BJ (cell line): ENCODE measurements around the gene APOBEC3C. TPM values are rescaled to one million over a fixed set of nuclear protein-coding genes. Genes with fewer than 3 reads are reported as not detected.
"Not testable (repeated sequence)": the region's sequence is repeated elsewhere in the genome, so short reads cannot be mapped to it uniquely, and the experiment has no call there.

Experiments used
- CTCF ChIA-PET: fragments of 350-600 bp; formaldehyde crosslinking; extraction: SDS; loops from one replicate; lab custom pipeline; 2021; ENCODE audit warnings: antibody characterized with exemption, inconsistent platforms; lab: Yijun Ruan, JAX
- POLR2A ChIA-PET: fragments of 300-600 bp; sonication (Branson Sonifier 250); formaldehyde crosslinking; extraction: SDS; loops from one replicate; lab custom pipeline; 2021; ENCODE audit warnings: antibody characterized with exemption; lab: Charles Lee
- DNase-seq: peaks from one replicate; pipeline ENCODE4 v3.0.0-alpha.2; 2011; ENCODE audit warnings: low read depth
- H3K27me3 ChIP-seq: 2 replicates; pipeline ENCODE4 v1.6.0; 2011; ENCODE audit warnings: low read length; ENCODE audit not compliant: control insufficient read depth, insufficient read depth
- H3K36me3 ChIP-seq: 2 replicates; pipeline ENCODE4 v1.5.1; 2011; ENCODE audit warnings: low read length; ENCODE audit not compliant: control insufficient read depth, insufficient read depth
- H3K4me3 ChIP-seq: 2 replicates; pipeline ENCODE4 v1.5.1; 2011; ENCODE audit warnings: low read depth, mild to moderate bottlenecking, control low read depth, low read length
- CTCF ChIP-seq: IDR thresholded peaks from 2 replicates; pipeline ENCODE4 v1.5.1; 2011; ENCODE audit warnings: low read depth, mild to moderate bottlenecking, control low read depth, inconsistent platforms, low read length, moderate library complexity; ENCODE audit not compliant: insufficient read depth
- polyA plus RNA-seq: library from polyadenylated mRNA; depleted of rRNA; stranded (reverse); fragments of >200 nt; gene quantifications from 2 replicates; pipeline ENCODE4 v1.2.3, GENCODE V29; 2011; rRNA removed

Gene APOBEC3C
- polyA plus RNA-seq, 1 experiment: 20.4 TPM

GRCh38 chr22:39055658-39056057 is 41.6 kb downstream of the APOBEC3C start:
- ChIA-PET POLR2A (interaction anchor here (0.7 kb wide), 1 partner anchor 16 kb away, joined by 17 read pairs; no protein-coding TSS in a partner anchor), CTCF (no interaction called here)
- Histone ChIP-seq H3K4me3 (no peak overlapping the region), H3K36me3 (no peaks in the 10 kb centered on the region), H3K27me3 (peaks cover 6% of the 10 kb centered on the region)
- no peak for DNase-seq
- no peak for TF ChIP-seq CTCF

- CTCF ChIA-PET, DNase-seq, H3K36me3 ChIP-seq, H3K27me3 ChIP-seq, POLR2A ChIA-PET, H3K4me3 ChIP-seq: not testable (repeated sequence)
Observed at GRCh38 chr22:39061290-39061689, 47.2 kb downstream of the APOBEC3C start.

- H3K27me3 ChIP-seq, DNase-seq, POLR2A ChIA-PET, H3K4me3 ChIP-seq, CTCF ChIA-PET, H3K36me3 ChIP-seq: not testable (repeated sequence)
Observed at GRCh38 chr22:39061951-39062350, 47.9 kb downstream of the APOBEC3C start.

- DNase-seq, H3K36me3 ChIP-seq, POLR2A ChIA-PET, H3K4me3 ChIP-seq, CTCF ChIA-PET: not testable (repeated sequence)
- H3K27me3 ChIP-seq: peaks cover 12% of the 10 kb centered on the region
Observed at GRCh38 chr22:39063904-39064303, 49.8 kb downstream of the APOBEC3C start.

GRCh38 chr22:39066442-39067276 is 52.6 kb downstream of the APOBEC3C start:
- CTCF ChIA-PET, POLR2A ChIA-PET, H3K4me3 ChIP-seq, H3K36me3 ChIP-seq, DNase-seq, H3K27me3 ChIP-seq: not testable (repeated sequence)

GRCh38 chr22:39068033-39068785 is 54.2 kb downstream of the APOBEC3C start:
- ChIA-PET CTCF (no interaction called here), POLR2A (no interaction called here)
- TF ChIP-seq CTCF: no peak
- no peaks in the 10 kb centered on the region for H3K36me3 ChIP-seq
- no peak overlapping the region for H3K4me3 ChIP-seq
- DNase-seq: no peak
- peaks cover 3% of the 10 kb centered on the region for H3K27me3 ChIP-seq

Other genes starting within 250 kb of the APOBEC3C start
- 21.4 and 29.9 TPM in 2 replicates for gene DNAL4, start 220.1 kb upstream of the APOBEC3C start, polyA plus RNA-seq
- gene NPTXR, start 170.2 kb upstream of the APOBEC3C start, polyA plus RNA-seq: 1.4 and 2.5 TPM in 2 replicates
- gene CBX6, start 142.0 kb upstream of the APOBEC3C start, polyA plus RNA-seq: 15.4 and 21.9 TPM in 2 replicates
- gene APOBEC3A, start 56.6 kb upstream of the APOBEC3C start, polyA plus RNA-seq: not detected in 2 replicates
- 14.2 and 16.0 TPM in 2 replicates for gene APOBEC3B, start 31.9 kb upstream of the APOBEC3C start, polyA plus RNA-seq
- 0.60 and 0.75 TPM in 2 replicates for gene APOBEC3D, start 6.9 kb downstream of the APOBEC3C start, polyA plus RNA-seq
- gene APOBEC3F, start 26.6 kb downstream of the APOBEC3C start, polyA plus RNA-seq: 8.6 and 9.1 TPM in 2 replicates
- 7.3 TPM in 2 replicates for gene APOBEC3G, start 63.0 kb downstream of the APOBEC3C start, polyA plus RNA-seq
- gene APOBEC3H, start 83.0 kb downstream of the APOBEC3C start, polyA plus RNA-seq: 0.10 and 0.26 TPM in 2 replicates
- 4.2 and 5.3 TPM in 2 replicates for gene CBX7, start 138.4 kb downstream of the APOBEC3C start, polyA plus RNA-seq
- 0.02 and 0.13 TPM in 2 replicates for gene PDGFB, start 230.7 kb downstream of the APOBEC3C start, polyA plus RNA-seq